Pulmonary artery endothelial cell (primary cell): ENCODE data around the gene CXXC5. TPM values are rescaled to one million over a fixed set of nuclear protein-coding genes. Genes with fewer than 3 reads are reported as not detected.
"Not testable (repeated sequence)": the region's sequence is repeated elsewhere in the genome, so short reads cannot be mapped to it uniquely, and the experiment has no call there.

Experiments used
- DNase-seq: peaks from one replicate; pipeline ENCODE4 v3.0.0-alpha.2; 2011; ENCODE audit warnings: low read depth, low spot score
- total RNA-seq: library from RNA; depleted of rRNA; stranded (reverse); fragments of >200 nt; gene quantifications from 2 replicates; pipeline ENCODE4 v1.2.3, GENCODE V29; 2014

The CXXC5 gene
- 12.0 and 14.6 TPM in 2 replicates for total RNA-seq

DNA sequence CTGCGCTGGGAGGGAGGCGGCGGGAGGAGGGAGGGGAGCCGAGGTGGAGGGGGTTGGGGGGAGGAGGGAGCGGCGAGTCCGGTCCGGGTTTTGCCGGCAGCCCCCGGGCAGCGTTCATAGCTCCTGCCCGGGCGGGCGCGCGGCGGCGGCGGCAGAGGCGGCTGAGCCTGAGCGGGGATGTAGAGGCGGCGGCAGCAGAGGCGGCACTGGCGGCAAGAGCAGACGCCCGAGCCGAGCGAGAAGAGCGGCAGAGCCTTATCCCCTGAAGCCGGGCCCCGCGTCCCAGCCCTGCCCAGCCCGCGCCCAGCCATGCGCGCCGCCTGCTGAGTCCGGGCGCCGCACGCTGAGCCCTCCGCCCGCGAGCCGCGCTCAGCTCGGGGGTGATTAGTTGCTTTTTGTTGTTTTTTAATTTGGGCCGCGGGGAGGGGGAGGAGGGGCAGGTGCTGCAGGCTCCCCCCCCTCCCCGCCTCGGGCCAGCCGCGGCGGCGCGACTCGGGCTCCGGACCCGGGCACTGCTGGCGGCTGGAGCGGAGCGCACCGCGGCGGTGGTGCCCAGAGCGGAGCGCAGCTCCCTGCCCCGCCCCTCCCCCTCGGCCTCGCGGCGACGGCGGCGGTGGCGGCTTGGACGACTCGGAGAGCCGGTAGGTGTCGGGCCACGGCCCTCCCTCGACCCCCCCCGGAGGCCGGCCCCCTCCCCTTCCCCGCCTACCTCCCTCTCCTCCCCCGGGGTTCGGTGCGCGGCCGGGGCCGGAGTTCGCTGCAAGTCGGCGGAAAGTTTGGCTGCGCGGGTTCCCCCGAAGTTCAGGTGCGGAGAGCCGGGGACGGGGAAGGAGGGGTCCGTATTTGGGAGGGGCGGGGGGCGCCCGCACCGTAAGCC, at the start of gene CXXC5:
Gene CXXC5 (plus strand): TSS at position 145 of the 877 bp plus-strand sequence. CDS start 32,175 bp downstream, outside the sequence.
- no peak for DNase-seq

DNA sequence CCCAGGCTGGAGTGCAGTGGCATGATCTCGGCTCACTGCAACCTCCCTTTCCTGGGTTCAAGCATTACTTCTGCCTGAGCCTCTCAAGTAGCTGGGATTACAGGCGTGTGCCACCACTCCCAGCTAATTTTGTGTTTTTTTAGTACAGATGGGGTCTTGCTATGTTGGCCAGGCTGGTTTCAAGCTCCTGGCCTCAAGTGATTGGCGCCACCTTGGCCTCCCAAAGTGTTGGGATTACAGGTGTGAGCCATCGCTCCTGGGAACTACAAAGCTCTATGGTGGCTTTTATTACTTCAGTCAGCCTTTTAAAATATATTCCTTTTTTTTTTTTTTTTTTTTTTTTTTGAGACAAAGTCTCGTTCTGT, 49.6 kb upstream of the CXXC5 start:
- DNase-seq: not testable (repeated sequence)

DNA sequence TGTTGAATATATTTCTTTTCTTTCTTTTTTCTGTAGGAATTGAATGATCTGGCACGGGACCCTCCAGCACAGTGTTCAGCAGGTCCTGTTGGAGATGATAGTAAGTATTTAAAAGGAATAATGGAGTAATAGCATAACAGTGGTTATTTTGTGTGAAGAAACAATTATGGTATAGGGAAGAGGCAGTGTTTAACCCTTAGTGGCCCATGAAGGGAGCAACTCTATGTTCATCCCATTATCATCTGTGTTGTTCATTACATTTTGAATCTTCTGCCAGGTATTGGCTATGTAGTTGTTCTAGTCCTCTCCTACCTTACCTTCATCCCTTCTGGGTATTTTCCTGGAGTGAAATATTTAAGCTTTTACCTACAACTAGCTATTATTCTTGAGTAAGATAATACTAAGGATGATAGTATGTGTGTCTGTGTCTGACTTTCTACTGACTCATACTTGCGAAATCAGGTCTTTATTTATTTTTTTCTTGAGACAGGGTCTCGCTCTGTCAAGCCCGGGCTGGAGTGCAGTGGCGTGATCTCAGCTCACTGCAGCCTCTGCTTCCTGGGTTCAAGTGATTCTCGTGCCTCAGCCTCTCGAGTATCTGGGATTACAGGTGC, 47.7 kb upstream of the CXXC5 start:
- DNase-seq: no peak

DNA sequence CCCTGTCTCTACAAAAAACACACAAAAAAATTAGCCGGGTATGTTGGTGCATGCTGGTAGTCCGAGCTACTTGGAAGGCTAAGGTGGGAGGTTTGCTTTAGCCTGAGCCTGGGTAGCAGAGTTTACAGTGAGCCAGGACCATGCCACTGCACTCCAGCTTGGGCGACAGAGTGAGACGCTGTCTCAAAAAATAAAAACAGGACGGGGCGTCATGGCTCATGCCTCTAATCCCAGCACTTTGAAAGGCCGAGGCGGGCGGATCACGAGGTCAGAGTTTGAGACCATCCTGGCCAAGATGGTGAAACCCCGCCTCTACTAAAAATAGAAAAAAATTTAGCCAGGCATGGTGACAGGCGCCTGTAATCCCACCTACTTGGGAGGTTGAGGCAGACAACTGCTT, 46.7 kb upstream of the CXXC5 start:
- no peak for DNase-seq

DNA sequence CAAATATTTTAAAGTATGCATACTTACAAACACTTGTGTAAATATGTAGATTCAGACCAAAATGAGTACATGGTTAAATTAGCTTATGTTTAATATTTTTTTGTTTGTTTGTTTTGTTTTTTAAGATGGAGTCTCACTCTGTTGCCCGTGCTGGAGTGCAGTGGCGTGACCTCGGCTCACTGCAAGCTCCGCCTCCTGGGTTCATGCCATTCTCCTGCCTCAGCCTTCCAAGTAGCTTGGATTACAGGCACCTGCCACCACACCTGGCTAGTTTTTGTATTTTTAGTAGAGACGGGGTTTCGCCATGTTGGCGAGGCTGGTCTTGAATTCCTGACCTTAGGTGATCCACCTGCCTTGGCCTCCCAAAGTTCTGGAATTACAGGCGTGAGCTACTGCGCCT, 46.2 kb upstream of the CXXC5 start:
- not testable (repeated sequence) for DNase-seq

DNA sequence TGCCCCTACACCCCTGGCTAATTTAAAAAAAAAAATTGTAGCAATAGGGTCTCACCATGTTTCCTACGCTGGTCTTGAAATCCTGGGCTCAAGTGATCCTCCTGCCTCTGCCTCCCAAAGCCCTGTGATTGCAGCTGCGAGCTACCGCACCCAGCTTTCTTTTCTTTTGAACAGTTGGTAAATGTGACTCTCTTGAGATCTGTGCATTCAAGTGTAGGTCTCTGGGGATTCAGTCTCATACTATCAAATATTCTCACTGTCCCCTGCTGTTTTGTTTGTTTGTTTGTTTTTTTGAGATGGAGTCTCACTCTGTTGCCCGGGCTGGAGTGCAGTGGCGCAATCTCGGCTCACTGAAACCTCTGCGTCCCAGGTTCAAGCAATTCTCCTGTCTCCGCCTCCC, 42.3 kb upstream of the CXXC5 start:
- DNase-seq: no peak

DNA sequence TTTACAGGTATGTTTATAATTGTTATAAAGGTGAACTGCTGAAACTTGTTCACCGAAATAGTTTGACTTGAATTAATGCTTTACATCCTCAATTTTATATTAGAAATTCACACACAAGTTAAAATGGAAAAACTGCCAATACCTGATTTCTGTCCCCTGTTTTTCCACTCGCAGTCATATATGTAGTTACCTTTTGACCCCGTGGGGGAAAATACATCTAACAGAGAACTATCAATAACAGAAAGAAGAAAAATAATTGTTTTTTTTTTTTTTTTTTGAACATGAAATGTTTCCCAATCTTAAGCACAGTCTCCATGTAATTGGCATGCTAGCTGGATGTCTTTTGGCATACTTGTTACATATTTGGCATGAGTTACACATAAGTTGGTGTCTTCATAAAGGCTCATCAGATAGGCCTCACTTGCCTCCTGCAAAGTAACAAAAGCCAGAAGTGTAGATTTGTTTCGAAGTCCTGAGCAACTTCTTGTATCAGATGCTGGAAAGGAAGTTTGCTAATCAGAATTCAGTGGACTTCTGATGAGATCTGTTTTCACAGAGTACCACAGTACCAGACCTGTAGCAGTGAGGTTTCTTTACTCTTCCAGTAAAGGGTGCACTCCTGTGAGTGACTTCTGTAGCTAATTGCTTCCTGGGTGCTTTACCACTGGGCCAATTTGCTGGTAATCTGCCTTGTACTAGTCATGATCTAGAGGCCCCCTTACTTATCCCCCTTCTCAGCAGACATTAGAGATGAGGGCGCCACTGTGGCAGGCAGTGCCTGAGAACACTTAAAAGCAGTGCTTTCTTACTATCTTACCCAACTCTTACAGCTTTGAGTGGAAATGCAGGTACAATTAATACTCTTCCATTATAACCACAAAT, 36.2 kb upstream of the CXXC5 start:
- DNase-seq: no peak

DNA sequence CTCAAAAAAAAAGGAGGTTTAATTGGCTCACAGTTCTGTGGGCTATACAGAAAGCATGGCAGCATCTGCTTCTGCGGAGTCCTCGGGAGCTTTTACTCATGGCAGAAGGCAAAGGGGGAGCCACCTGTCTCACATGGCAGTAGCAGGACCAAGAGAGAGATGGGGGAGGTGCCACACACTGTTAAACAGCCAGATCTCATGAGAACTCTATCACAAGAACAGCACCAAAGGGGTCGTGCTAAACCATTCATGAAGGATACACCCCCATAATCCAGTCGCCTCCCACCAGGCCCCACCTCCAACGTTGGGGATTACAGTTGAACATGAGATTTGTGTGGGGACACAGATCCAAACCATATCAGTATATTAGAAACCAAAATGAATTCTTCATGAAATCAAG, 28.3 kb upstream of the CXXC5 start:
- no peak for DNase-seq

DNA sequence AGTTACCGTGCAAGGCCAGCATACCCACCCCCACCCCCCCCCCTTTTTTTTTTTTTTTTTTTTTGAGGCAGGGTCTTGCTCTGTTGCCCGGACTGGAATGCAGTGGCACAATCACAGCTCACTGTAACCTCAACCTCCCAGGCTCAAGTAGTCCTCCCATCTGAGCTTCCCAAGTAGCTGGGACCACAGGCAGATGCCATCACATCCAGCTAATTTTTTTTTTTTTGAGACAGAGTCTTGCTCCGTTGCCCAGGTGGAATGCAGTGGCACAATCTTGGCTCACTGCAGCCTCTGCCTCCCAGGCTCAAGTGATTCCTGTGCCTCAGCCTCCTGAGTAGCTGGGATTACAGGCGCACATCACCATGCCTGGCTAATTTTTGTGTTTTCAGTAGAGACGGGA, 22.8 kb upstream of the CXXC5 start:
- DNase-seq: not testable (repeated sequence)

DNA sequence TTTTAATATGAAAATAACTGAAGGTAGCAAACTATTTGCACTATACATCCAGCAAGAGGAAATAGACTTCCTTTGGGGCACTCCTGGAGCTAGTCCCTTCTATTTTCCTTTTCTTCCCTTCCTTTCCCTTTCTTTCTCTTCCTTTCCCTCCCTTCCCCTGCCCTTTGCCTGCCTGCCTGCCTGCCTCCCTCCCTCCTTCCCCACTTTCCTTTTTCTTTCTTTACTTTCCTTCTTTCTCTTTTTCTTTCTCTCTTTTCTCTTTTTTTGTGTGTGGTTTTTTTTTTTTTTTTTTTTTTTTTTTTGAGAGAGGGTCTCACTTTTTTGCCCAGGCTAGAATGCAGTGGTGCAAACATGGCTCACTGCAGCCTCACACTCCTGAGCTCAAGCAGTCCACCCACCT, 17.3 kb upstream of the CXXC5 start:
- DNase-seq: no peak

DNA sequence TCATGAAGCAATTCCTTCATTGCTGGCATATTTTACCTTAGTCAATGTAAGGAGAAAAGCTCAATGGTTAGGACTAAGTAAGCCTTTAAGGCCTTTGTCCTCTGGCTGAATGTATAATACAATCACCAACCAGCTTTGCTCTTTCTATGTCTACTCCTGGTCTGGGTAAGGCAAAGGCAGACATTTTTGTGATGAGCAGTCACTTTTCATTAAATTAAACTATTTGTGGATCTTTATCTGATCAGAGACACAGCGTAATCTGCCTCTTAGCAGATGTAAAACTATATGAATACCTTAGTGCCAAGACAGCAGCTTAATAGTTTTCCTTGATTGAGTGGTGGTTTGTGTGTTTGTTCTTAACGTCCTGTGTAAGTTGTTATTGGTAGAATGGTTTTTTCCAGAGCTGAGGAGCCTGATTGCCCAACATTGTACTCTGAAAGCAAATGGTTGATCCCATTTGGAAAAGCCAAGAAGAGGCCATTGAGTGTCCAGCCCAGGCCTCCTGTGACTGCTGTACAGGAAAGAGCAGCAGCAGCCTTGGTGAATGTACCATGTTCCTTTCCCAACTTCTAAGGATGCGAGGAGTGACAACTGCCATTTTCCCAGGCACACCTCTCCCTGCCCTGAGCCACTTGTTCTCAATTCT, 16.5 kb upstream of the CXXC5 start:
- no peak for DNase-seq

DNA sequence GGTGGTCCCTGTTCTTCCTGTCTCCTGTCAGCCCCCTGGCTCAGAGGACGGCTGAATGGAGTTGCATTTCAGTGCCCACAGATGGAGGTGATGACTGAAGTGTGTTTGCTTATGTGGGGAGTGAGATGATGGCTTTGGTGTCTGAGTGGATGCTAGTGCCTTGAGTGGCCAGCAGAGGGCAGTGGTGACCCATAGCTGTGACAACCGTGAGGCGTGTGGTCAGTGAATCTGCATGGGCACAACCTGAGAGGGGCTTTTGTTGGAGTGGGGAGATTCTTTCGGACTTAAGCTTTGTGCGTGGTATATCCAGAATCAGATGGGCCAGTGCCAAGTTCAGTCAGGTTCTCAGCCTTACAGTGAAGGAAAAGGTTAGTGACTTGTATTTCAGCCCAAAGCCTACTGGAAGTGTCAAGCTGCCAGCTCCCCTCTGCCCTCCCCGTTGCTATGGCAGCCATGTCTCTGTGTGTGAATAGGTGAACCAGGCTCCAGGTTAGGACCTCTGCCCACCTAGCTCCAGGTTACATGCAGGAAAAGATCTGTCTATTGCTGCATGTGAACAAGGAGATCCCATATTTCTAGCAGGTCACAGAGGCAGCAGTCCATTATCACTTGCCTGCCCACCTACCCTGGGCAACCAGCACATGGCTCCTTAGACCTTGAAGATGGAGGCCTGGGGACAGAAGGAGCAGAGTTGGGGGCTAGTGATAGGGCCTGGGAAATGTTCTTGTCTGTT, 14.7 kb upstream of the CXXC5 start:
- DNase-seq: no peak

DNA sequence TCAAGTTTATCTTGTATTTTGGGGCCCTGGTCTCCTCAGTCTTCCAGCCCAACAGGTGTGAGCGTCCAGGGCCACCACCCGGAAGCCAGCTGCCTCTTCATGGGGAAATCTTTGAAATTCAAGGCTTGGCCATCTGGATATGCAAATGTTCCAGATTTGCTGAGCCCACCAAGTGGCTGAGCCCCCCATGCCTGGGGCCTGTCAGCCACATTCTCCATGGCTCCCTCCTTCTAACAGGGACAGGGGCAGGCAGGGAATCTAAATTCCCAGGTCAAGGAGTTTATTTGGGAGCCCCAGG, 14.2 kb upstream of the CXXC5 start:
- DNase-seq: no peak

DNA sequence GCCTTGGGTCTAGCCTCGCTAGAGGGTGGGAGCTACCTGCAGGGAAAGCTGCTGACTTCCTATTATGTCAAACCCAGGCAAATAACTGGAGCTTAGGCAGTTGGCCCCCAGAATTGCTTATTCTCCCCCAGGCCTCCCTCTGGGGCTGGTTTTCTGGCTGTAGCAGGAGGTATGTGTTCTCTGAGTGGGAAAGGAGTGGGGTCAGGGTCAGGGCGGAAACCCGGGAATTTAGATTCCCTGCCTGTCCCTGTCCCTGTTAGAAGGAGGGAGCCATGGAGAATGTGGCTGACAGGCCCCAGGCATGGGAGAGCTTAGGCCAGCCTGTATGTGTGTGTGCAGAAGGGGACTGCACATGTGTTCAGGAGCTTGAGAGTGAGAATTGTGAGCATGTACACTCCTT, 13.6 kb upstream of the CXXC5 start:
- no peak for DNase-seq

DNA sequence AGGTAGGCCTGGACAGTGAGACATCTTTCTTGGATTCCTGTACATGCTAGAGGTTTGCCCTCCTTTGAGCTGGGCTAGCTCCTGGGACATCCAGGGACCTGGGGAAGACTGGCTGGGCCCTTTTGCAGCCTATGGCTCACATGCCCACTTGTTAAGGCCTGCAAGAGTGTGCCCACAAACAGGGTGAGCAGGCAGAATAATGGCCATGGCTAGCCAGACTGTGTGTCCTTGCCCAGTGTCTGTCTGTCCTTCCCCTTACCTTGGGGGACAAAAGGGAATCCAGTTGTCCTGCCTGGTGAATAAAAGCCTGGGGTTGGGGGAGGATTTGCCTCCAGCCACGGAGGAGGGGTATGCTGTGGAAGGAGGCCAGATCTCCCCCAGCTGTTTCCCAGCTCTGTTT, 13.0 kb upstream of the CXXC5 start:
- DNase-seq: no peak

DNA sequence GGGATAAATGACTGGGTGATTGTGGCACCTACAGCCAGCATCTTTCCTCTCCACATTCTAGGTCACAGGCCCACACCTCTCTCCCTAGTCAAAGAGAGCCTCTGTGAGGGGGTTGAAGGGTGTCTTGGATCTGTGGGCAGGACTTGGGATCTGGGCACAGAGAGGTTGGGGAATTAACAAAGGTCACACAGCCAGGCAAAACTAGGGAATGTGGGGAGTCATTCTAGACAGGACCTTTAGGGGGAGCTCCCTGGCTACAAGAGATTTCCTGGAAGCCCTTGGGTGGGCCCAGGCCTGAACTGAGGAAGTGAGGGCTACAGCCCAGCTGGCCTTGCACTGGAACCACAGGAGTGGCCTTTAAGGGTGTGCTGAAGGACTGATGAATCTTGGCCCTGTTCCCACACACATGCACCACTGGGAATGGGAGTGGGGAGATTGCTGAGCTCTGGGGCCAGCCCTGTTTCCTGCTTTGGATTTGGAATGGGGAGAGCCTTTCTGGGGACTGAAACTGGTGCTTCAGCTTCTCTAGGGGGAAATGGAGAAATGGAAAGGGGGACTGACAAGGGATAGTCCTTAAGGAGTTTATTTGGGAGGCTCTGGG, 12.4 kb upstream of the CXXC5 start:
- peak; percentile 49 for DNase-seq

DNA sequence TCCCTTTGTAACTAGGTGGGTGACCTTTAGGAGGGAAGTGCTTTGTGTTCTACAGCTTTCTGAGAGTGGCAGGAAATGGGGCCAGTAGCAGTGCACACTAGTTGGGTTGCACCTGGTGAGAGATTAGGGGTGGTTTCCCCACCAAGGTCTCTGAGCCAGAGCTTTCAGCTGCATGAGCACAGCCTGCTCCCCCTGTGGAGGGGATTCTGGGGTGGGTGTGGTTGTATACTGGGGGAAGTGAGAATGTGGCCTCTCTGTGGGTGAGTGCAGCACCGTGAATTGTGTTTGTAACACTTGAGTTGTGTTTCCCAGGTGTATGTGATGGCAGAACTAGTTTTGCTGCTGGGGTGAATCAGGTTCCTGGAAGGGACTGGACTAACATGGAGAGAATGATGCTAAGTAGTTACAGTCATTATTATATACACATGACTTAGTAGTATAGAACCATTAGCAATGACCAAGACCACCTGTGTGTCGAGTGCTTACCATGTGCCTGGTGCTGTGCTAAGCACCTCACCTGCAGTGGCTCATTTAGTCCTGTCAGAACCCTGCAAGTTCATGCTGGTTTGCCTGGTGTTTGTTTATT, 11.8 kb upstream of the CXXC5 start:
- DNase-seq: no peak

DNA sequence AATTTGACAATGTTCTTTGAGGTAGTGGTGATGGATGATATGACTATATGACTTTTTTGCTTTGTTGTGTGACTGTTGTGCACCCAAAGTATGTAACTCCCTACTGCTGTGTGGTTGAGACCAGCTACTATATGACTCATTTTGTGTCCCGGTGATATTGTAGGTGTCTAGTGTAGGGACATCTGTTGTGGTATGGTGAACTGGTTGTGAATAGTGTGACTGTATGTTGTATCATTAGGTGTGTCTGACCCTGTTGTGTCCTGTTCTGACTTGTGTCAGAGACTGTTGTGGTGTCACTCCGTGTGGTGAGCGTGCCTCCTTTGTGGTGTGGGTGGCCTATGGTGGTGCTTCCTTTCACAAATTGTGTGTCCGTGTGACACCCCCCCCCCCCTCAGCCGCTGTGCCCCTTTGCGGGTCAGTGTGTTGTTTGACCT, 11.2 kb upstream of the CXXC5 start:
- DNase-seq: no peak

DNA sequence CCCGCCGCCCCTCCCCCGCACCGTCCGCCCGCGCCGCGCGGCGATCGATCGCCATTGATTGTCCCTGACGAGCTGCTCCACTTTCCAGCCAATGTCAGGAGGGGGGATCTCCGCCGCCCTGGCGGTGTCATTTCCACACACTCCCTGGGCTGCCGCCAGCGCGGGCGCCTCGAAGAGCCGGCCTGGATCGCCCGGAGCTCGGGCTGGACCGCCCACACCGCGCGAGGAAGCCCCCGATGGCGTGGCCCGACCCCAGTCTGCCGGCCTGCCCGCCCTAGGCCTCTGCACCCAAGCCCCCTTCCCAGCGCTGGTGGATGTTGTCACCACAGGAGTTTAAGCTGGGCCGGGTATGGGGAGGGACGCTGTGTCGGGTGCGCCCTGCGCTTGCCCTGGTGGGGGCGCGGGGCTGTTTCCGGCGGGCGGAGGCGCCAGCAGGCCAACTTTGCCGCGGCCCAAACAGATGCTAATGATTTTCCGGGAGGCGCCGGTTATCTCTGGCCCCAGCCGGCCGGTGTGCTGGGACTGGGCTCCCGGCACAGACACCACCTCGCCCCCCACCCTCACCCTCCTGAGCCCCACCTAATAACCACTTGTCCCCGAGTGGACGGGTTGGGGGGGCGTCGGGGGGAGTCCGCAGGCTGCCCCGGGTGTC, 10.6 kb upstream of the CXXC5 start:
- no peak for DNase-seq
